Left renal cortex interstitium (tissue), 4 donors: ENCODE data around the gene NCOA5. TPM values are rescaled to one million over a fixed set of nuclear protein-coding genes. Genes with fewer than 3 reads are reported as not detected.

Experiments used
- DNase-seq, 4 donors: peaks; one replicate each; pipeline ENCODE4 v3.0.0-alpha.2; 2013; ENCODE audit warnings: low read depth in 4 of 4, low spot score in 2 of 4, missing footprints in 1 of 4
- polyA plus RNA-seq, 4 donors: library from polyadenylated mRNA; unstranded; fragments of 120-200 nt; gene quantifications; one replicate each; pipeline ENCODE4 v1.2.1, GENCODE V29; 2013; ENCODE audit not compliant: insufficient read length in 4 of 4

Gene NCOA5
- polyA plus RNA-seq, 4 donors = 53.7 to 62.9 (median 57.5) TPM

DNA sequence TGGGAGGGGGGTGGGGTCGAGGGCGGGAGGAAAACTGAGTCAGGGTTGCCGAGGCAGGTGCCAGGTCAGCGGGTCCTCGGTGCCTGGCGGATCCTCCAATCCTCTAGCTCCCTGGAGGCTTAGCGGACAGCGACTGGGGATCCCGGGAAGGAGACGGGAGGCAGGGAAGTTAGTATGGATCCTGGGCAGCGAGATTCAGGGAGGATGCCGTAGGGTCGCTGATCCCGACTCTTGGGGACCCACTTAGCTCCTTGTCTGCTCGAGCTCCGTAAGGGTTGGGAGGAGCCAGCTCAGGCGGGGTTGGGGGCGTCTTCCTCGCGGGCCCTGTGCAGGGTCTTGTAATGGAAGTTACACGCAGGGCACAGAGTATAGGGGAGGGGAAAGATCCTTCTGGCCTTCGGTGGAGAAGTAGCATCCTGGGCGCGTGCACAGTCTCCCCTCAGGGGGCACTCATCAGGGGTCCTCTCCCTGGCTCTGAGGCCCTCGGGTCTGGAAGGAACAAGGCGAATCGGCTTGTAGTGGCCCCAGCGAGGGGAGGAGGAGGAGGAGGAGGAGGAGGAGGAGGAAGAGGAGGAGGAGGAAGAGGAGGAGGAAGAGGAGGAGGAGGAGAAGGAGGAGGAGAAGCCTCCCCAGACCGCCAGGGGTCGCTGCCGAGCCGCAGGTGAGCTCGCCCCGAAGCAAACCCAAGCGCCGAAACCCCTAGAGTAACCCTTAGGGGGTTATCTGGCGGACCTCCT lies 67.2 kb downstream of the NCOA5 start:
- no peak for DNase-seq

GRCh38 chr20:46021361-46022359 lies 68.1 kb downstream of the NCOA5 start:
- DNase-seq = no peak

- DNase-seq = no peak
Observed at GRCh38 chr20:46020555-46020954, 69.2 kb downstream of the NCOA5 start.

DNA sequence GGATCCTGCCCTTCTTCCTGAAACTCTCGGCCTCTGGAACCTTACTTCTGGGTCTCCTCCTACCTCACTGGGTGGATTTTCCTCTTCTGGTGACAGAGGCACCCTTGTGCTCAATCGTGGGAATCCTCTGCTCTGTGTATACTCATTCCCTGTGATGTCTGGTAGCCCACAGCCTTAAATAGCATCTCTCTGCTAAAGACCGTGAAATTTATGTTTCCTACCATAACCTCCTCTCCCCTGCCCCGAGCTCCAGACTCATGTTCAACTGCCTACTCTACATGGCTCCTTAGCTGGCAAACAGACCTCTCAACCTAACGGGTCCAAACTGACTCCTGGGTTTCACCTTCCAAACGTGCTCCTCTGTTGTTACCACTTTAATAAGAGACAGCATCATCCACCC lies 71.2 kb downstream of the NCOA5 start:
- DNase-seq = no peak

DNA sequence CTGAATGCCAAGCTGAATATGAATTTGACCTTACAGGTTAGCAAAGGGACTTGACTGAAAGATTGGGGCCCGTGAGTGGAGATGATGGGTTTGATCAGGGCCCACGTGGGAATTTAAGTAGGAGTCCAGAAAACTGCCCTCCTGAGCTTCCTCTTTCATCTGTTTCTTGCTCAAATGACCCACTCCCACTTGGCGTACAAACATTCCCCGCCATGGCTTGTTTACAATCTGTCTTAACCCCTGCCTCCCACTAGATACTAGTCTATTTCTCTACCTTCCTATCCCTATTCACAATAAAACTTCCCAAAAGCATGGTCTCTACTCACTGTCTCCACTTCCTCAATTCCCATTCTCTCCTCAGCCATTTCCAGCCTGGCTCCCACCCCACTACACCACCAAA lies 71.7 kb downstream of the NCOA5 start:
- DNase-seq = no peak

DNA sequence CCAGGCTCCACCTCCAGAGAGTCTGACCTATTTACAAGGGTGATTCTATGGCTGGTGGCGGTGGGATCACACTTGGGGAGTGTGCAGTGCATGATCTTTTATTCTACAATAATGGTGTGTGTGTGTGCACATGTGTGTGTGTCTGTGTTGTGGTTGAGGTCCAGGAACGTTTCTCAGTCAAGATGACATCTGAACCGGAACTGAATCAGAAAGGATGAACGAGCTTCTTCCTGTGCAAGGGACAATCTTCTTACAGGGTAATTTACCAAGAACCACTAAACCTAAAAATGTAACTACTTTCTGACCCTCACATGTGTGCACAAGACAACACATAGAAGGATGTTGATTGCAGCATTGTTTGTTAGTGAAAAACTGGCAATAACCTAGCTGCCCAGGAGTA lies 72.5 kb downstream of the NCOA5 start:
- no peak for DNase-seq

- DNase-seq = no peak
Observed at GRCh38 chr20:46014517-46015396, 75.0 kb downstream of the NCOA5 start.

DNA sequence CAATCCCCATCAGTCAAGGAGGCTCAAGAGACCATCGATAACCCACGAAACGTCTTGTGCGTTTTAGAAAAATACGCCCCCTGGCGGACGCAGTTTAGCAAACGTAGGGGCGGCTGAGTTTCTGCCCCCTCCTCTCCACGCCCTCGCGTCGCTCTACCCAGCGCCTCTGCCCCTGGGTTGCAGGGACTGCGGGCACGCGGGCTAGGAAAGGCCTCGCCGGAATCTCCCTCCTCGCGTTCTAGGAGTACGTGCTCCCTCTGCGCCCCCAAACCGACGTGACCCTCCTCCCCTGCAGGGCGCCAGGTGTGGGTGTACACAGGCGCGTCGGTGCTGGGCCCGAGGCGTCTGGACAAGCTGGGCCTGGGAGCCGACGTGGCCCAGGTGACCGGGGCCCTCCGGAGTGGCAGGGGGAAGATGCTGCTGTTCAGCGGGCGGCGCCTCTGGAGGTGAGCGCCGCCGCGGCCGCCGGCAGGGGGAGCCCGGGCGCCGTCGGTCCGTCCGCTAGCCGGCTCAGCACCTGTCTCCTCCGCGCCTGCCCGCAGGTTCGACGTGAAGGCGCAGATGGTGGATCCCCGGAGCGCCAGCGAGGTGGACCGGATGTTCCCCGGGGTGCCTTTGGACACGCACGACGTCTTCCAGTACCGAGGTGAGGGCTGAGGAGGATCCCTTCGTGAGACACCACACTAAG lies 75.8 kb downstream of the NCOA5 start:
- DNase-seq = no peak

- no peak for DNase-seq
Observed at GRCh38 chr20:46013322-46013828, 76.4 kb downstream of the NCOA5 start.

DNA sequence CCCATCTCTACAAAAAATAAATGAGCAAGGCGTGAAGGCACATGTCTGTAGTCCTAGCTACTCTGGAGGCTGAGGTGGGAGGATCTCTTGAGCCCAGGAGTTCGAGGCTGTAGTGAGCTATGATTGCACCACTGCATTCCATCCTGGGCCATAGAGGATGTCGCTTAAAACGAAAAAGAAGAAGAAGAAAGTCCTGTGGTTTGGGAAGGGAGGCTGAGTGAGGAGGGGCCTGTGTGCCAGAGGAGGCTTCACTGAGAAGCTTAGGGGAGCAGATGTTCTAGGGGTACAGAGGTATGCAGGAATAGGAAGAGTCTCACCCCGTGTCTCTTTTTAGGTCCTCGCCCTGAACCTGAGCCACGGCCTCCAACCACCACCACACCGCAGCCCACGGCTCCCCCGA lies 76.8 kb downstream of the NCOA5 start:
- no peak for DNase-seq

DNA sequence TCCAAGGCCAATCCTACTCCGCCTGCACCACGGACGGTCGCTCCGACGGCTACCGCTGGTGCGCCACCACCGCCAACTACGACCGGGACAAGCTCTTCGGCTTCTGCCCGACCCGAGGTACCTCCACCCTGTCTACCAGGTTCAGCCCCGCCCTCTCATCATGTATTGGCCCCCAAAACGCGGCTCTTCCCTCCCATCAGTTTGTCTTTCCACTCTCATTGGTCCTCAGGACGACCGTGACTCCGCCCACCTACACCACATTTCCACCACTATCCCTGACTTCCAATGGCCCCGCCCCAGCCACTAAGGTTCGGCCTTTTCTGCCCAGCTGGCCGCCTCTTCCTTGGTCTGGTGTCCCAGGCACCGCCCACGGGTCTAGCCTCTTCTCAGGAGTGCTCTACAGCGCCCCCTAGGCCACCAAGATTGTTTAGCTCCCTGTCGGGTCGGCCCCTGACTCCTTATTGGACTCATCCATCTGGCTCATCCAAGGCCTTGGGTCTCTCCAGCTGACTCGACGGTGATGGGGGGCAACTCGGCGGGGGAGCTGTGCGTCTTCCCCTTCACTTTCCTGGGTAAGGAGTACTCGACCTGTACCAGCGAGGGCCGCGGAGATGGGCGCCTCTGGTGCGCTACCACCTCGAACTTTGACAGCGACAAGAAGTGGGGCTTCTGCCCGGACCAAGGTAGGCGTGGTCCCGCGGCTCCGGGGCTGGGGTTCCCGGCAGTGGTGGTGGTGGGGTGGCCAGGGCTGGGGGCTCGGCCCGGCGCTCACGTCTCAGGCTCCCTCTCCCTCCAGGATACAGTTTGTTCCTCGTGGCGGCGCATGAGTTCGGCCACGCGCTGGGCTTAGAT lies 77.9 kb downstream of the NCOA5 start:
- DNase-seq = no peak

Other genes starting within 250 kb of the NCOA5 start
- gene ACOT8, start 232.6 kb downstream of the NCOA5 start, polyA plus RNA-seq = 10 to 100 TPM; 20.9 to 32.3 (median 26.7) TPM
- 1 to 10 TPM; 5.4 to 5.7 (median 5.6) TPM for gene ZSWIM3, start 232.3 kb downstream of the NCOA5 start, polyA plus RNA-seq
- gene ZSWIM1, start 208.7 kb downstream of the NCOA5 start, polyA plus RNA-seq = 10 to 100 TPM; 13.3 to 18.5 (median 15.7) TPM
- 1 to 10 TPM; 2.6 to 7.4 (median 4.8) TPM for gene SPATA25, start 202.3 kb downstream of the NCOA5 start, polyA plus RNA-seq
- gene NEURL2, start 198.8 kb downstream of the NCOA5 start, polyA plus RNA-seq = 10 to 100 TPM in 2 of 4 donors, 1 to 10 TPM in 2; 4.2 to 11.2 (median 9.3) TPM
- gene CTSA, start 198.6 kb downstream of the NCOA5 start, polyA plus RNA-seq = 100 to 1,000 TPM; 112 to 176 (median 131) TPM
- gene PLTP, start 177.8 kb downstream of the NCOA5 start, polyA plus RNA-seq = 100 to 1,000 TPM; 122 to 170 (median 131) TPM
- gene PCIF1, start 155.3 kb downstream of the NCOA5 start, polyA plus RNA-seq = 10 to 100 TPM; 43.3 to 57.8 (median 50.8) TPM
- gene ZNF335, start 117.8 kb downstream of the NCOA5 start, polyA plus RNA-seq = 10 to 100 TPM; 10.7 to 21.1 (median 14.2) TPM
- gene MMP9, start 81.1 kb downstream of the NCOA5 start, polyA plus RNA-seq = under 1 TPM; 0.35 to 0.68 (median 0.43) TPM
- 1 to 10 TPM; 1.5 to 3.2 (median 1.7) TPM for gene SLC12A5, start 60.7 kb downstream of the NCOA5 start, polyA plus RNA-seq
- 1 to 10 TPM; 4.4 to 6.6 (median 6.0) TPM for gene CD40, start 28.4 kb upstream of the NCOA5 start, polyA plus RNA-seq
- gene CDH22, start 218.5 kb upstream of the NCOA5 start, polyA plus RNA-seq = under 1 TPM in 2 of 4 donors, not detected in 2; 0.05 TPM